Measurements from ENCODE around the gene OTUD5.

The OTUD5 gene

GRCh38 chrX:48960291-48960690, 2.9 kb upstream of the OTUD5 start:
- H3K4me3 Mint-ChIP-seq = peak overlapping the region; percentile 39
- H3K27me3 Mint-ChIP-seq (ENCODE audit: low read depth) = no peaks in the 10 kb centered on the region
- peaks cover 18% of the 10 kb centered on the region for H3K4me1 Mint-ChIP-seq (ENCODE audit: low read depth)
- no peaks in the 10 kb centered on the region for H3K9me3 Mint-ChIP-seq
- peaks cover 13% of the 10 kb centered on the region for H3K36me3 Mint-ChIP-seq (ENCODE audit: low read depth)
- H3K27ac Mint-ChIP-seq = peak overlapping the region; percentile 49

GRCh38 chrX:48958635-48959094, 1.3 kb upstream of the OTUD5 start:
- Mint-ChIP-seq H3K4me3 (peak overlapping the region; percentile 99), H3K9me3 (no peaks in the 10 kb centered on the region), H3K4me1 (ENCODE audit: low read depth) (peaks cover 25% of the 10 kb centered on the region), H3K36me3 (ENCODE audit: low read depth) (peaks cover 12% of the 10 kb centered on the region), H3K27ac (peak overlapping the region; percentile 100), H3K27me3 (ENCODE audit: low read depth) (no peaks in the 10 kb centered on the region)

GRCh38 chrX:48957827-48958634, 624 bp upstream of the OTUD5 start:
- Mint-ChIP-seq H3K4me3 (peak overlapping the region; percentile 99), H3K36me3 (ENCODE audit: low read depth) (peaks cover 11% of the 10 kb centered on the region), H3K27ac (peak overlapping the region; percentile 100), H3K9me3 (no peaks in the 10 kb centered on the region), H3K4me1 (ENCODE audit: low read depth) (peaks cover 29% of the 10 kb centered on the region), H3K27me3 (ENCODE audit: low read depth) (no peaks in the 10 kb centered on the region)

- H3K4me1 Mint-ChIP-seq (ENCODE audit: low read depth) = peaks cover 35% of the 10 kb centered on the region
- peak overlapping the region; percentile 77 for H3K4me3 Mint-ChIP-seq
- H3K9me3 Mint-ChIP-seq = no peaks in the 10 kb centered on the region
- H3K27ac Mint-ChIP-seq = peak overlapping the region; percentile 79
- peaks cover 10% of the 10 kb centered on the region for H3K36me3 Mint-ChIP-seq (ENCODE audit: low read depth)
- no peaks in the 10 kb centered on the region for H3K27me3 Mint-ChIP-seq (ENCODE audit: low read depth)
Measured at GRCh38 chrX:48956728-48957414, 536 bp downstream of the OTUD5 start.

- Mint-ChIP-seq H3K27me3 (ENCODE audit: low read depth) (no peaks in the 10 kb centered on the region), H3K27ac (no peak overlapping the region), H3K4me1 (ENCODE audit: low read depth) (peaks cover 29% of the 10 kb centered on the region), H3K9me3 (no peaks in the 10 kb centered on the region), H3K36me3 (ENCODE audit: low read depth) (peaks cover 6% of the 10 kb centered on the region), H3K4me3 (no peak overlapping the region)
Measured at GRCh38 chrX:48948589-48948988, 8.8 kb downstream of the OTUD5 start.

GRCh38 chrX:48945517-48946348, 11.7 kb downstream of the OTUD5 start:
- Mint-ChIP-seq H3K36me3 (ENCODE audit: low read depth) (peaks cover 25% of the 10 kb centered on the region), H3K27ac (peak overlapping the region; percentile 15), H3K27me3 (ENCODE audit: low read depth) (no peaks in the 10 kb centered on the region), H3K9me3 (no peaks in the 10 kb centered on the region), H3K4me1 (ENCODE audit: low read depth) (peaks cover 41% of the 10 kb centered on the region), H3K4me3 (peak overlapping the region; percentile 1)

GRCh38 chrX:48942895-48943294, 14.5 kb downstream of the OTUD5 start:
- H3K27ac Mint-ChIP-seq = peak overlapping the region; percentile 89
- no peaks in the 10 kb centered on the region for H3K9me3 Mint-ChIP-seq
- no peaks in the 10 kb centered on the region for H3K27me3 Mint-ChIP-seq (ENCODE audit: low read depth)
- peak overlapping the region; percentile 63 for H3K4me3 Mint-ChIP-seq
- peaks cover 61% of the 10 kb centered on the region for H3K4me1 Mint-ChIP-seq (ENCODE audit: low read depth)
- peaks cover 26% of the 10 kb centered on the region for H3K36me3 Mint-ChIP-seq (ENCODE audit: low read depth)

GRCh38 chrX:48940404-48940955, 16.9 kb downstream of the OTUD5 start:
- Mint-ChIP-seq H3K27ac (peak overlapping the region; percentile 96), H3K9me3 (no peaks in the 10 kb centered on the region), H3K36me3 (ENCODE audit: low read depth) (peaks cover 36% of the 10 kb centered on the region), H3K27me3 (ENCODE audit: low read depth) (no peaks in the 10 kb centered on the region), H3K4me3 (peak overlapping the region; percentile 31), H3K4me1 (ENCODE audit: low read depth) (peaks cover 69% of the 10 kb centered on the region)

GRCh38 chrX:48939524-48940228, 17.7 kb downstream of the OTUD5 start:
- H3K27ac Mint-ChIP-seq = peak overlapping the region; percentile 96
- no peaks in the 10 kb centered on the region for H3K9me3 Mint-ChIP-seq
- peaks cover 75% of the 10 kb centered on the region for H3K4me1 Mint-ChIP-seq (ENCODE audit: low read depth)
- peak overlapping the region; percentile 87 for H3K4me3 Mint-ChIP-seq
- no peaks in the 10 kb centered on the region for H3K27me3 Mint-ChIP-seq (ENCODE audit: low read depth)
- H3K36me3 Mint-ChIP-seq (ENCODE audit: low read depth) = peaks cover 44% of the 10 kb centered on the region

- H3K36me3 Mint-ChIP-seq (ENCODE audit: low read depth) = peaks cover 52% of the 10 kb centered on the region
- peaks cover 77% of the 10 kb centered on the region for H3K4me1 Mint-ChIP-seq (ENCODE audit: low read depth)
- peak overlapping the region; percentile 96 for H3K27ac Mint-ChIP-seq
- H3K9me3 Mint-ChIP-seq = no peaks in the 10 kb centered on the region
- H3K4me3 Mint-ChIP-seq = peak overlapping the region; percentile 87
- H3K27me3 Mint-ChIP-seq (ENCODE audit: low read depth) = no peaks in the 10 kb centered on the region
Measured at GRCh38 chrX:48938721-48939425, 18.5 kb downstream of the OTUD5 start.

- H3K27me3 Mint-ChIP-seq (ENCODE audit: low read depth) = no peaks in the 10 kb centered on the region
- H3K4me1 Mint-ChIP-seq (ENCODE audit: low read depth) = peaks cover 70% of the 10 kb centered on the region
- peak overlapping the region; percentile 87 for H3K4me3 Mint-ChIP-seq
- H3K9me3 Mint-ChIP-seq = no peaks in the 10 kb centered on the region
- H3K27ac Mint-ChIP-seq = peak overlapping the region; percentile 96
- H3K36me3 Mint-ChIP-seq (ENCODE audit: low read depth) = peaks cover 48% of the 10 kb centered on the region
Measured at GRCh38 chrX:48937054-48937907, 20.1 kb downstream of the OTUD5 start.

- no peaks in the 10 kb centered on the region for H3K9me3 Mint-ChIP-seq
- peak overlapping the region; percentile 96 for H3K27ac Mint-ChIP-seq
- peak overlapping the region; percentile 87 for H3K4me3 Mint-ChIP-seq
- peaks cover 41% of the 10 kb centered on the region for H3K36me3 Mint-ChIP-seq (ENCODE audit: low read depth)
- no peaks in the 10 kb centered on the region for H3K27me3 Mint-ChIP-seq (ENCODE audit: low read depth)
- H3K4me1 Mint-ChIP-seq (ENCODE audit: low read depth) = peaks cover 62% of the 10 kb centered on the region
Measured at GRCh38 chrX:48936429-48937053, 20.9 kb downstream of the OTUD5 start.

Measured in T-helper 1 cell treated with Interleukin-12 subunit alpha and Interleukin-12 subunit beta and Interleukin-4 antibody, amounts not matched to agents 30 μg/mL and 1 μg/mL, for 36 hours (primary cell).